HG02642 (cell line): ENCODE results near the gene DNAJC12.
A peak's percentile ranks its signal among the peaks of the same experiment; 100 is the strongest.
"Not testable (repeated sequence)": the region's sequence is repeated elsewhere in the genome, so short reads cannot be mapped to it uniquely, and the experiment has no call there.

Experiments
- ATAC-seq: cut with Tn5 transposase; IDR thresholded peaks from one replicate; pipeline ENCODE4 v1.9.1; 2021; ENCODE audit warnings: mild to moderate bottlenecking; ENCODE audit not compliant: unreplicated experiment, poor library complexity

The DNAJC12 gene

DNA sequence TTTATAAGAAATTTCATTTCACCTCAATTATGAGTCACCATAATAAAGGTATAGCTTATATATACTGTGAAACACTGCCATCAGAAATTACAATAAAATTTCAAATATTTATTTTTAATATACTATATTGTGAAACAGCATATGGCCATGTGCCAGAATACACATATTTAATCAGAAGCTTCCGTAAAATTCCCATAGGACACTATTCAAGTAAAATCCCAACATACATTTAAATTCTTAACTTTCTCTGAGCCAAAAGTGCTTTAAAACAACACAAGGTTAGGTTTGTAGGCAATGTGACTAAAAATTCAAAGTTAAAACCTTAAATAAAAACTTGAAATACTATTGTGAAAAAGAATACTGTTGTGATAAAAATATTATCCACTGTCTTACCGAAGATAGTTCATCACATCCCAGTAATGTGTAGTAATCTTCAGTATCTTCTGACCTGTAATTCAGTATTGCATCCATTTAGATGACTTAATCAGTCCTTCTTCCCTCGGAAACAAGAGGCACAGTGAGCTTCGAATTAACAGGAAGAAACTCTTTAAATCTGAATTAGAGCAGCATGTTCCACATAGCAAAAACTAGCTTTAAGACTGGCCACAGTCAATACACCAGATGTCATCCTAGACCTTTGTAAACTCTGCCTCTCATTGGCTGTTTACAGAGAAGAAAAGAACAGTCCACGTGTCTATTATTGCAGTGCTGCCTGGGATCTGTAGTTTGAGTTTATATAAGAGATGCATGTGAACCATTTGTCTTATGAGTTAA is at the start of gene DNAJC12:
TSS of gene DNAJC12 (minus strand) at position 648 of the 774 bp plus-strand sequence. CDS start at position 471, 177 bp downstream.
- ATAC-seq: no peak

DNA sequence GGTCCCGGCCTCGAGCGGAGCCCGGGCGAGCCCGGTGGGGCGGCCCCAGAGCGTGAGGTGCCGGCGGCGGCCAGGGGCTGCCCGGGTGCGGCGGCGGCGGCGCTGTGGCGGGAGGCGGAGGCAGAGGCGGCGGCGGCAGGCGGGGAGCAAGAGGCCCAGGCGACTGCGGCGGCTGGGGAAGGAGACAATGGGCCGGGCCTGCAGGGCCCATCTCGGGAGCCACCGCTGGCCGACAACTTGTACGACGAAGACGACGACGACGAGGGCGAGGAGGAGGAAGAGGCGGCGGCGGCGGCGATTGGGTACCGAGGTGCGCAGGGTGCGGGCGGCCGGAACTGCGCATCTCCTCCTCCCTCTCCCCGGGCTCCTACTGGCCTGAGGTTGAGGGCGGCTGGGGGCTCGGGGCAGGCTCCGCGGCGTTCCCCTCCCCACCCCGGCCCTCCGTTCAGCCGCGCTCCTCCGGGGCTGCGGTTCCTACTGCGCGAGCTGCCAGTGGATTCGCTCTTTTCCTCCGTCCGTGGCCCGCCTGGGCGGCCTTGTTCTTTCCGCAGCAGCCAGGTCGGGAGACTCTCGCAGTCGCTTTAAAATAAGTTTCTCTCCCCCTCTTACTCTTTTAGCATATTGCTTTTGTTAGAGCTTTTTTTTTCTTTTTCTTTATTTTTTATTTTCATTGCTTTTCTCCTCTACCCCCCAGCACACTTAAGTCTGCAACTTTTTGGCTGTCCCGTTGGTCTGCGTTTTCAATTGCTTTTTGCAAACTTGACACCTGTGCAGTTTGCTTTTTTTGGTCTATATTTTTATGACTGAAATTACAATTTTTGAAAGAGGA is 47.1 kb upstream of the DNAJC12 start:
- peak; percentile 69 for ATAC-seq

DNA sequence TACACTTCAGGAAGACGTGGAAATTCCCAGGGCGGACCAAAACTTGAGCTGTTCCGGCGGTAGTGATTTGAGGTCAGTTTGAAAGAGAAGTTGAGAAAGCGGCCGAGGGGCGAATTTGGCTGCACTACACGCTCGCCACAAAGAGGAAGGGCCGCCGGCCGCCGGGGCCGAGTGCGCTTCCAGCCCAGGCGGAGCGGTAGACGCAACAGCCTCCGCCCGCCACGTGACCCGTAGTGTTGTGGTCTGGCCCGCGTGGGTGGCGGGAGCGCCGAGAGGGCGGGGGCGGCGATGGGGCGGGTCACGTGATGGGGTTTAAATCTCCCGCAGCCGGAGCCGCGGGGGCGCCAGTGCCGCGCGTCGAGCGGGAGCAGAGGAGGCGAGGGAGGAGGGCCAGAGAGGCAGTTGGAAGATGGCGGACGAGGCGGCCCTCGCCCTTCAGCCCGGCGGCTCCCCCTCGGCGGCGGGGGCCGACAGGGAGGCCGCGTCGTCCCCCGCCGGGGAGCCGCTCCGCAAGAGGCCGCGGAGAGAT is 46.4 kb upstream of the DNAJC12 start, which contains the start of gene SIRT1:
TSS of gene SIRT1 (plus strand) at position 344 of the 529 bp plus-strand sequence. CDS start at position 410, 66 bp downstream.
- ATAC-seq: peak; percentile 90

DNA sequence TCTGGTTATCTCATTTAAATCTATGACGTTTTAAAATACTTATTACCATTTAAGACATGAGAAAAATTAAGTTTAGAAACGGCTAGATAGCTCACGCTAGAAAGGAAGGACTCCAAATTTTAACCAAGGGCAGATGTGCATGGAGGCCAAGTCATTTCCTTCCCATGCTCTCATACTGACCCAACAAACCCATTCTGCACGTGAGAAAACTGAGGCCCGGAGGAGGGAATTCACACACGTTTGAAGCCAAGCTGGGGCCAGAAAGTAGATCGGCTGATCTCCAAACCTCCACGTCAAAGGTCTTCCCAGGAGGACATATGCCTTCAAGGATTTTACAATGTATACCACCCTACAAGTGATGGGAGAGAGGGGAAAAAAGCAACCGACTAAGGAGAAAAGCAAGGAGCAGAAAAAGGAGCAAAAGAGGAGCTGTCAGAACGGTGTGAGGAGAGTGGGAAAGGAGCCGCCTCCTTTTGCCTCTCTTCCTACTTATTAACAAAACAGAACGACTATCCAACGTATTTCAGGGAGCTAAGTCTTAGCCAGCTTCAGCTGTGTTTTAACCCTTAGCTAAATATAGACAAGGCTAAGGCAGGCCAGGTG is 45.8 kb upstream of the DNAJC12 start:
- ATAC-seq: no peak

DNA sequence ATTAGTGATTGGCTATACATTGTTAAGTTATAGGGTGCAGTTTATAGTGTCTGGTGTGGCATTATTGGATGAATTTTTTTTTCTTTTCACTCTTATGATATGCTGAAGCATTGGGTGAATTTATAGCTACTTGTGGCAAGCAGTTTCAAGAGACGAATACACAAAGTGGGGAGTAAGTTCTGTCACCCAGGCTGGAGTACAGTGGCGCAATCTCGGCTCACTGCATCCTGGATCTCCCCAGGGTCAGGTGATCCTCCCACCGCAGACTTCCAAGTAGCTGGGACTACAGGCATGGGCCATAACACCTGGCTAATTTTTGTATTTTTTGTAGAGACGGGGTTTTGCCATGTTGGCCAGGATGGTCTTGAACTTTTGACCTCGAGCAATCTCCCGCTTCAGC is 40.1 kb upstream of the DNAJC12 start:
- ATAC-seq: no peak

DNA sequence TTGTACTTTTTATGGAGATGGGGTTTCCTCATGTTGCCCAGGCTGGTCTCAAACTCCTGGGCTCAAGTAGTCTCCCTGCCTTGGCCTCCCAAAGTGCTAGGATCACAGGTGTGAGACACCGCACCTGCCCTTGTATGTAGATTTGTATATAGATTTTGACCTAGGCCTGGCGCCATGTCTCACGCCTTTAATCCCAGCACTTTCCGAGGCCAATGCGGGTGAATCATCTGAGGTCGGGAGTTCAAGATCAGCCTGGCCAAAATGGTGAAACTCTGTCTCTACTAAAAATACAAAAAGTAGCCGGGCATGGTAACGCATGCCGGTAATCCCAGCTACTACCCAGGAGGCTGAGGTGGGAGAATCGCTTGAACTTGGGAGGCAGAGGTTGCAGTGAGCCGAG is 39.4 kb upstream of the DNAJC12 start:
- ATAC-seq: not testable (repeated sequence)

DNA sequence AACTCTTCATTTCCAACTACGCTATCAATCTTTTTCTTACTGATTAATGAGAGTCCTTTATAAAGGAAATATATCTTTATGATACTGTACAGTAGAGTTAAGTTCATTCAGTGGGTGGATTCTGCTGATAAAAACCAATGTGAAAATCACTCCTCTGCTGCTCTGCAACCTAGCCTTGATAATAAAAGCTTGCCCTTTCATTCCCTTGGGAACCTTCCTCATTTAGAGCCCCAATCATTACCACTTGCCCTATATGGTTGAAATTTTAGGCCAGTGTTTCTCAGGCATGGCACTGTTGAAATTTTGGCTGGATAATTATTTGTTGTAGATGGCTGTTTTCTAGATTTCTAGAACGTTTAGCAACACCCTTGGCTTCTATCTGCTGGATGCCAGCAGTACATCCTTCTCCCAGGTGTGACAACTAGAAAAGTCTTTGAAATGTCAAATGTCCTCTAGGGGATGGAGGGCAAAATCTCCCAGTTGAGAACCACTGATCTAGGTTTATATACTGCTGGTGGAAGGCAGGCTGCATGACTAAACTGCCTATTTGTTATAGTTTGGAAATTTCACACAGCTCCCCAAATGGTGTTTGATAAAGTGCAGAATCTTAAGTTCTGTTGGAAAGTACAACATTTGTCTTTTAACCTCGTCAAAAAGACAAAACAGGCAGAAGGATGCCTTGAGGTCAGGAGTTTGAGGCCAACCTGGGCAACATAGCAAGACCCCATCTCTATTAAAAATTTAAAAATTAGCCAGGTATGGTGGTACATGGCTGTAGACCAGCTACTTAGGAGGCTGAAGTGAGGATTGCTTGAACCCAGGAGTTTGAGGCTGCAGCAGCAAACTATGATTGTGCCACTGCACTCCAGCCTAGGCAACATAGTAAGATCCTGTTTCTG is 37.6 kb upstream of the DNAJC12 start:
- ATAC-seq: no peak

DNA sequence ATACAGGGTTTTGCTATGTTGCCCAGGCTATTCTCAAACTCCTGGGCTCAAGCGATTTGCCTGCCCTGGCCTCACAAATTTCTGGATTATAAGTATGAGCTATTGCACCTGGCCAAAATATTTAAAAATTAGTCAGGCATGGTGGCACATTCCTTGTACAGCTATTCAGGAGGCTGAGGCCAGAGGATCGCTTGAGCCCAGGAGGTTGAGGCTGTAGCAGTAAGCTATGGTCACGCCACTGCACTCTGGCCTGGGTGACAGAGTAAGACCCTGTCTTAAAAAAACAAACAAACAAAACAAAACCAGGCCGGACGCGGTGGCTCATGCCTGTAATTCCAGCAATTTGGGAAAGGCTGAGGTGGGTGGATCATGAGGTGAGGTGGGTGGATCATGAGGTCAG is 32.0 kb upstream of the DNAJC12 start:
- ATAC-seq: no peak

DNA sequence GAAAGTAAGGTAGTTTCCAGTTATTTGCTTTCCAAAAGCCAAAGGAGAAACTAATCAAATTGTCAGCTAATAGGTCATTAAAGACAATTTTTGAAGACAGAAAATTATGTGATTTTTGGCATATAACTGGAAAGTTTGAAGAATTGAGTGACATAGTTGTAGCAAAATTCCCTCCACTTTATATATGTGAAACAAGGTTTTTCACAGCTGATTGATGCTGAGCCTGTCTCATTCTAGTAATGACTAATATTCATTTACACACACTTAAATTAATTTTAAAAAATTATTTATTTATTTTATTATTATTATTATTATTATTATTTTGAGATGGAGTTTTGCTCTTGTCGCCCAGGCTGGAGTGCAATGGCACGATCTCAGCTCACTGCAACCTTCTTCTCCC is 30.1 kb upstream of the DNAJC12 start:
- ATAC-seq: no peak

DNA sequence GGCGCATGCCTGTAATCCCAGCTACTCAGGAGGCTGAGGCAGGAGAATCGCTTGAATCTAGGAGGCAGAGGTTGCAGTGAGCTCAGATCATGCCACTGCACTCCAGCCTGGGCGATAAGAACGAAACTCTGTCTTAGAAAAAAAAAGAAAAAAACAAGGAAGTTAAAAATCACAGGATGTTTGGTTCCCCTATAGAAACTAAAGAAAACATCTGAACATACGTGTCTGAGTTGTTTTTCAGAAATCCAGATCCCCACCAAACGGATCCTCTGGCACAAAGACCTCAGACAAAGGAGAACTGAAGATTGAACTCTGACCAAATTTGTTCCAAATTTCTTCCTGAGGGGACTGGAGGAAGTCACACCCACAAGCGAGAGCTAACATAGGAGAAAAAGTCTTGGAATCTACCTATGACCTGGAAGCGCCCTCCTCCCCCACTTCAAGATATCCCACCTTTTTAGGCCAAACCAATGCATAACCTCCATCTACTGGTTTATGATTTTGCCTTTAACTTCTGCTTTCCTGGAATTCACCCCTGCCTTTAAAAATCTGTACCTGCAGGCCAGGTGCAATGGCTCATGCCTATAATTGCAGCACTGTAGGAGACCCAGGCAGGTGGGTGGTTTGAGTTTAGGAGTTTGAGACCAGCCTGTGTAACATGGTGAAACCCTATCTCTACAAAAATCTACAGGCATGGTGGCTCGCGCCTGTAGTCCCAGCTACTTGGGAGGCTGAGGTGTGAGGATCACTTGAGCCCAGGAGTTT is 26.8 kb upstream of the DNAJC12 start:
- ATAC-seq: no peak

DNA sequence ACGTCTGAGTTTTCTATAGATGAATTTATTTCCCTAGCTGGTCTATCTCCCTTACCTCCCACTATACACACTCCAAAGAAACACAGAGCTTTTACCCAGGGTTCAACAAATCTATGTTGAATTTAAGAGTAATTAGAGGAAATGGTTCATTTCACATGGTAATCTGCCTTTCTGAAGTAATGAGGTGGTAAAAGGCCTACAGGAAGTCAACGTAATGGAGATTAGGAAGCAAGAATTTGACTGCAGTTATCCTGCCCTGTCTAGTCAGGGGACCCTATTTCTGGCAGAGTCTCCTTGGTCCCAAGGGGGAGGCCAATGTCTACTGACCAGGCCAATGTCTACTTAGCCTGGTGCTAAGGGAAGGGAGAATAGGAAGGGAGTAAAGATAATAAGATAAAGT is 25.1 kb upstream of the DNAJC12 start:
- no peak for ATAC-seq

DNA sequence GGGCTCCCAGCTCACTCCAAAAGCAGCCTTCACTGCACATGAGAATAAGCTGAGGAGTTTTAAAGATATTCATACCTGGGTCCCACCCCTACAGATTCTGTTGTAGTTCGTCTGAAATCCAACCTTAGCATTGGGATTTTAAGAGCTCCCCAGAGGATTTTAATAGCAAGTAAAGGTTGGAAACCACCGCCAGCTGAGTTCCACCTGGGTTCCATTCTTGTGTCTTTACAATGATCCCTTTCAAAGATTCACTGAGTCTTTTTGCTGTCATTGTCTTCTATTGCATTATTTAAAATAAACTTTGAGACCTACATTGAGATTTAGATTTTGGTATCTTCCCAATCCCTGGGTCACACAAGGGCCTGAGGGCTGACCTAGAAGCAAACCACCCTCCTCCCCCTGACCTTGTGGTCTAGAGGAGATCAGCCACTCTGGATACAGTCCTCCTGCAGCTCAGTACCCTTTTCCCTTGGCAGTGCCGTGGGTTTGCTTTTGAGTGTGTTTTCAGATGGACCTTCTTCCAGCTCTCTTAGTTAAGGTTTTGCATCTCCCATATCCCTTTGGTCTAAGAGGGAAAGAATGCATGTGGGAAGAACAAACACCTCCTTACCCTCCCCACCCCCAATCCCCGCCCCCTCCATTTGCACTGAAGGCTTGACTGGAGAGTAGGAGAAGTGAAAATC is 23.9 kb upstream of the DNAJC12 start:
- ATAC-seq: no peak

DNA sequence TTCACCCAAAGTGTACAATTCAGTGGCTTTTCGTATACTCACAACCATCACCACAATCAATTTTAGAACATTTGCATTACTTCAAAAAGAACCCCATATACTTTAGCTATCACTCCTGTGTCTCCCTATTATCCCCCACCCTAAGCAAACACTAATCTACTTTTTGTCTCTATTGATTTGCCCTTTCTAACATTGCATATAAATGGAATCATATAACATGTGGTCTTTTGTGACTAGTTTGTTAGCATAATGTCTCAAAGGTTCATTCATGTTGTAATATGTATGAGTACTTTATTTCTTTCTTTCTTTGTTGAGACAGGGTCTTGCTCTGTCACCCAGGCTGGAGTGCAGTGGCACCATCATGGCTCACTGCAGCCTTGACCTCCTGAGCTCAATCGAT is 21.0 kb upstream of the DNAJC12 start:
- no peak for ATAC-seq

DNA sequence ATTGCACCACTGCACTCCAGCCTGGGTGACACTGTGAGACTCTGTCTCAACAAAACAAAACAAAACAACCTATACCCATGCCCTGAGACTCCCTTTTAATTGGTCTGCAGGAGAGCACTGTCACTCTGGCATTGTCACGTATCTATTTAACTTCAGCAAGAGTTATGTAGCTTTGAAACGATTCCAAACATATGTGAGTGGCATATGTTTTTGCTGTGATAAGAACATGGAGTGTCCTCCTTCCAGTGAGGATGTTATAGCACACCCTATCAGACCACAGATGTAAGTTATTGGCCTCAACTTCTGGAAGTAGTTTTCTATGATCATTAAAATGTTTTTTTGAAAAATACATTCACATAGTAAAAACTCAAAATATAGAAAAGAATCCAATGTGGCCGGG is 15.5 kb upstream of the DNAJC12 start:
- ATAC-seq: no peak

DNA sequence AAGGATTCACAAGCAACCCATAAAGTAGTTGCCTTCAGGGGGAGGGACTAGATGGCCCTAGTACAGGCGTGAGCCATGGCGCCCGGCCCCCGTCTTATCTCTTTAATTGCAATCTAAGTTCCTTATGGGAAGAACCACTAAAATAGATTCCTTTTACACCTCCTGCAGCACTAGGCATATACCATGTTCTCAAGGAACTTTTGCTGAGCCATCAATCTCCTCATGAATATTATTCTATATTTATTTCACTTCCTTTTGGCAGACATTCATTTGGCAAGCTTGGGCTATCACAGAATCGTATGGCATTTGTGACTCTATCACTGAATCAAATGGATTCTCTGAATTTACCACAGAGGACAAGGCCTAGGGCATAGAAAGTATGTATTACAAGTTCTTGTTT is 14.8 kb upstream of the DNAJC12 start:
- no peak for ATAC-seq

DNA sequence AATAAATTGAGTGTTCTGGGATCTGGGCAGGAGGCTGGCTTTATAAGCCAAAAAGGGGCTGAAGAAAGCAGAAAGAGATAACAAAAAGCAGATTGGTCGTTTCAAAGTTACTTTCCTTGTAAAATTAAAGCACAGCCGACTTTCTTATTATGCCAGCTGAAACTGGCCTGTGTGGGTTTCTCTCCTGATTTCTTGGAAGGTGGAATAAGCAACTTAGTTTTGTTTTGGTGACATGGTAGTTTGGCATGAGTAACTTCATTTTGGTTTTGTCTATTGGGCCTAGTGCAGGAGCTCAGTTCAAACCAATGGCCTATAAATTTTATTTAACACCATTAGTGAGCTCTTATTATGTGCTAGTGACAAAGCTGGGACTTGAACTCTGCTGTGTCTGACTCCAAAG is 13.2 kb upstream of the DNAJC12 start:
- no peak for ATAC-seq

DNA sequence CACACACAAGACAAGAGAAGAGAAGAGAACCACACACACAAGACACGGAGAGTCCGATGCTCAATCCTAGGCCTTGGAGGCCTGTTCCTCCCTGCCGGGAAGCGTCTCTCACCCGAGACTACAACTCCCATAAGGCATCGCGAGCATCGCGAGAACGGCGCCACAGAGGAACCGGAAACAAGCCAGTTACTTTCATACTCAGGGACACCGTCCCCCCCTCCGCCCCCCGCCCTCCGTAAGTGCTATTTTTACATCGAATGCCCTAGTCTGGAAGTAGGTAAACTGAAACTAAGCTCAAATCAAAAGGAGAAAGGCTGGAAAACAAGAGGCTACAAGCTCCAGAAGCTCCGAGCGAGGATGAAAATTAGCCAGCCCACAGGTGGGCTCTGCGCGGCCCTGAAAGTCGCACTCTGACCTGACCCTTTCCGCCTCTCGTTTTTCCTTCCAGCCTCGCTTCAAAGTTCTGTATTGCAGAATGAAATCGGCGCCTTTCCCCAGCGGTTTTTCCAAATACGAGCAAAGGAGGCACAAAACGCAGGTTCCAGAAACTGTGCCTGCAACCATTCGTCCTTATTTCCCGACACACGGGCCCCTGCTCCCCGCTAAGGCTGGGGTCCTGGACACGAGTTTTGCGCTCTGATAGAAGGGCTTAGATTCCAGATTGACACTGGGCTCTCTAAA is 11.5 kb upstream of the DNAJC12 start:
- ATAC-seq: peak; percentile 96

DNA sequence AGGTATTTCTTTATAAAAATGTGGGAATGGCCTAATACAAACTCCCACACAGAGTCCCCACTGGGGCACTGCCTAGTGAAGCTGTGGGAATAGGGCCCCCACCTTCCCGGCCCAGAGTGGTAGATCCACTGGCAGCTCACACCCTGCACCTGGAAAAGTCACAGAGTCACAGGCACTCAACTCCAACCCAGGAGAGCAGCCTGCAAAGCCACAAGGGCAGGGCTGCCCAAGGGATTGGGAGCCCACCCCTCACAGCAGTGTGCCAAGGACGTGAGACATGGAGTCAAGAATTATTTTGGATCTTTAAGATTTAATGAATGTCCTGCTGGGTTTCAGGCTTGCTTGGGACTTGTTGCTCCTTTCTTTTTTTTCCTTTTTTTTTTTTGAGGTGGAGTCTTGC is 5.3 kb upstream of the DNAJC12 start:
- no peak for ATAC-seq
